NT2/D1 (cell line): Measurements from ENCODE around the gene TNFAIP8.

ENCODE experiments used
- DNase-seq: peaks from one replicate; pipeline ENCODE4 v3.0.0-alpha.2; 2011; ENCODE audit warnings: low read depth, low spot score
- H3K27me3 ChIP-seq: 2 replicates; pipeline ENCODE4 v1.6.0; 2011; ENCODE audit warnings: mild to moderate bottlenecking; ENCODE audit not compliant: insufficient read length, insufficient read depth
- H3K36me3 ChIP-seq: 2 replicates; pipeline ENCODE4 v1.6.1; 2011; ENCODE audit warnings: mild to moderate bottlenecking, low read length, mixed read lengths; ENCODE audit not compliant: insufficient read depth, insufficient read length
- H3K4me1 ChIP-seq: 2 replicates; pipeline ENCODE4 v1.5.1; 2011; ENCODE audit not compliant: insufficient read depth, insufficient read length
- H3K4me3 ChIP-seq: 2 replicates; pipeline ENCODE4 v1.5.1; 2011; ENCODE audit warnings: low read depth; ENCODE audit not compliant: insufficient read length
- H3K9ac ChIP-seq: 2 replicates; pipeline ENCODE4 v1.6.0; 2011; ENCODE audit warnings: low read depth; ENCODE audit not compliant: insufficient read length
- H3K9me3 ChIP-seq: 2 replicates; pipeline ENCODE4 v1.5.1; 2011; ENCODE audit warnings: mild to moderate bottlenecking, low read length; ENCODE audit not compliant: insufficient read depth
- SUZ12 ChIP-seq: IDR thresholded peaks from 2 replicates; pipeline ENCODE4 v1.6.1; 2011; ENCODE audit not compliant: insufficient read length, insufficient read depth; ENCODE audit errors: extremely low read depth
- YY1 ChIP-seq: IDR thresholded peaks from 2 replicates; pipeline ENCODE4 v1.6.1; 2011; ENCODE audit not compliant: insufficient read length, insufficient read depth
- ZNF274 ChIP-seq: IDR thresholded peaks from 2 replicates; pipeline ENCODE4 v1.6.1; 2011; ENCODE audit warnings: mild to moderate bottlenecking, low read depth, low read length

The TNFAIP8 gene

DNA sequence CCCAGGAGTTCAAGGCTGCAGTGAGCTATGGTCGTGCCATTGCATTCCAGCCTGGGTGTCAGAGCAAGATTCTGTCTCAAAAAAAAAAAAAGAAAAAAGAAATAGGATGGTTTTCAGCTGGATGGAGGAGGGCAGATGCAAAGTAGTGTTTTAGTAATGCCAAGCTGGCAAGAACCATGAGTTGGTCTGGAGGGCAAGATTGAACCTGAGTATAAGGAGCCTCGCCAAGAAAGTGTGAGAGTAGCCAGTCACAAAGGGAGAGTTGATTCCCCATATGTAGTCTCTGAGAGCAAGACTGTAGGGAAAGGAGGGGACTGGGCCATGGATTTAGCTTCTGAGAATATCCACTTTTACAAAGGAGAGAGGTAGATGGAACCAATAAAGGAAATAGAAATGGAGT lies 6.9 kb downstream of the TNFAIP8 start:
- no peak overlapping the region for H3K9ac ChIP-seq
- no peaks in the 10 kb centered on the region for H3K27me3 ChIP-seq
- DNase-seq, result no peak
- no peak overlapping the region for H3K4me3 ChIP-seq
- peaks cover 11% of the 10 kb centered on the region for H3K36me3 ChIP-seq
- H3K9me3 ChIP-seq, result 0 out of 2 replicates have a peak, but pooled peaks cover 5% of the 10 kb centered on the region
- peaks cover 2% of the 10 kb centered on the region for H3K4me1 ChIP-seq
- TF ChIP-seq ZNF274 (no peak), SUZ12 (no peak), YY1 (no peak)

- H3K4me3 ChIP-seq, result no peak overlapping the region
- 0 out of 2 replicates have a peak, but pooled peaks cover 5% of the 10 kb centered on the region for H3K9me3 ChIP-seq
- peaks cover 2% of the 10 kb centered on the region for H3K4me1 ChIP-seq
- peaks cover 11% of the 10 kb centered on the region for H3K36me3 ChIP-seq
- TF ChIP-seq YY1 (no peak), ZNF274 (no peak), SUZ12 (no peak)
- no peaks in the 10 kb centered on the region for H3K27me3 ChIP-seq
- DNase-seq, result no peak
- H3K9ac ChIP-seq, result no peak overlapping the region
These were observed 7.5 kb downstream of the TNFAIP8 start for GRCh38 chr5:119363271-119363670.

DNA sequence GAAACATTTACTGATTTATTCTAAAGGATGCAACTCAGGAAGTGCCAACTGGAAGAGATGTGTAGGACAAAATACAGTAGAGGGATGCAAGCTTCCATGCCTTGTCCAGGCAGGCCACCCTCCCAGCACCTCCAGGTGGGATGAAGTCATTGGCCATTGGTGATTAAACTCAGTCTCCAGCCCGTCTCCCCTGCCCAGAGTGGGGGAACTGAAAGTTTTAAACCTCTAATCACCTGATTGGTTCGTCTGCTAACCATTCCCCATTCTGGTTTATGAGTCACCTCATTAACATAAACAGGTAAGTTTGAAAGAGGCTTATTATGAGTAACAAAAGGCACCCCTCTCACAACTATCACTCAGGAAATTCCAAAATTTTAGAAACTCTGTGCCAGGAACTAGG lies 8.1 kb downstream of the TNFAIP8 start:
- H3K4me3 ChIP-seq, result no peak overlapping the region
- H3K36me3 ChIP-seq, result peaks cover 11% of the 10 kb centered on the region
- no peaks in the 10 kb centered on the region for H3K27me3 ChIP-seq
- DNase-seq, result no peak
- no peak for TF ChIP-seq YY1
- TF ChIP-seq ZNF274, result no peak
- no peak for TF ChIP-seq SUZ12
- 0 out of 2 replicates have a peak, but pooled peaks cover 5% of the 10 kb centered on the region for H3K9me3 ChIP-seq
- no peak overlapping the region for H3K9ac ChIP-seq
- peaks cover 2% of the 10 kb centered on the region for H3K4me1 ChIP-seq

DNA sequence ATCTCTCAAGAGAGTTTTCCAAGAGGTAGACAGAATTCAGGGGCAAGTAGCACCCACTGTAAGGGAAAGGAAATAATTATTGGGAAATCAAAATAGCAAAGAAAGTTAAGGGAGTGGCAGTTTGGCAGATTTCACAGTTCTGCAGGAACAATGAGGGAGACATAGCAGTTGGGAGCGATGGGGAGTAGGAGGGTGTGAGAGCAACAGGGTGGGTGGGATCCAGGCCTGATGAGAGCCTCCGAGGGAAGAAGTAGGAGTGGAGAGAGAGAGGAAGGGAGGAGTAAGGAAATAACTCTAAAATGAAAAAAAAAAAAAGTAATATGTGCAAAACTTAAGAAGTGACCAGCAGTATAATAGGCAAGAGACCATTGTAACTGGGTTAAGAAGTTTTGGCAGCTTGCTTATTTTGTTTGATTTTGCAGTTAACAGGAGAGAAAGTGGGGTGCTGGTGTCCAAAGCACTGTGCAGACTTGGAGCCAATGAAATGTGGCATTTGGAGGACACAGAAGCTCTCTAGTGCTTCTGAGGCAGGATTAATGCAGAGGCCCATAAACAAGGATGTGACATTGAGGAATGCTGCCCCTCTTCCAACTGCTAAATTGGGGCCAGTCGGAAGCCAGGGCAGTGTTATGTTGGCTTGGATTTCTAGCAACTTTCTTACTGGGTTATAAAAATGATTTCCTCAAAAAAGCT lies 10.2 kb downstream of the TNFAIP8 start:
- DNase-seq, result no peak
- H3K9me3 ChIP-seq, result 0 out of 2 replicates have a peak, but pooled peaks cover 5% of the 10 kb centered on the region
- H3K9ac ChIP-seq, result no peak overlapping the region
- TF ChIP-seq ZNF274, result no peak
- no peak for TF ChIP-seq SUZ12
- no peak for TF ChIP-seq YY1
- no peaks in the 10 kb centered on the region for H3K4me1 ChIP-seq
- no peak overlapping the region for H3K4me3 ChIP-seq
- no peaks in the 10 kb centered on the region for H3K27me3 ChIP-seq
- peaks cover 9% of the 10 kb centered on the region for H3K36me3 ChIP-seq

- Histone ChIP-seq H3K9me3 (0 out of 2 replicates have a peak, but pooled peaks cover 5% of the 10 kb centered on the region), H3K36me3 (peaks cover 9% of the 10 kb centered on the region), H3K4me3 (no peak overlapping the region), H3K4me1 (no peaks in the 10 kb centered on the region), H3K27me3 (no peaks in the 10 kb centered on the region), H3K9ac (no peak overlapping the region)
- DNase-seq, result no peak
- TF ChIP-seq ZNF274, result no peak
- TF ChIP-seq YY1, result no peak
- no peak for TF ChIP-seq SUZ12
These were observed 10.7 kb downstream of the TNFAIP8 start for GRCh38 chr5:119366540-119366881.

- no peak overlapping the region for H3K4me3 ChIP-seq
- DNase-seq, result no peak
- TF ChIP-seq ZNF274 (no peak), SUZ12 (no peak), YY1 (no peak)
- H3K9me3 ChIP-seq, result 0 out of 2 replicates have a peak, but pooled peaks cover 5% of the 10 kb centered on the region
- peaks cover 9% of the 10 kb centered on the region for H3K36me3 ChIP-seq
- no peaks in the 10 kb centered on the region for H3K4me1 ChIP-seq
- no peak overlapping the region for H3K9ac ChIP-seq
- no peaks in the 10 kb centered on the region for H3K27me3 ChIP-seq
These were observed 11.9 kb downstream of the TNFAIP8 start for GRCh38 chr5:119367502-119368237.

DNA sequence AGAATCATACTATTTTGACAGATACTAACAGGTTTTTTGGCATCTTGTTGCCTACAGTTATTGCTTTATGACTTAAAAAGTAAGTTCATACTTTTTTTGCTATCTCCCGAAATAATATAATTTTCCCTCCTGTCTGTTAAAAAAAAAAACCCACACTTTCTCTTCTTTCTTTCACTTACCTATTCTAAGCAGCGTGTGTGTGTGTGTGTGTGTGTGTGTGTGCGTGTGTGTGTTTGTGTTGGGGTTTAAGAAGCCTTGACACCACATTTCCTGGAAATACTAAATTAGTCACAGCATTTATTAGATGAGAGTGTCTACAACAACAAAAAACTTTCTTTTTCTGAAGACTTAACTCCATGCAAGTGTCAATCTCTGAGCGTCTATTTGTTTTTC lies 12.4 kb downstream of the TNFAIP8 start:
- Histone ChIP-seq H3K9me3 (0 out of 2 replicates have a peak, but pooled peaks cover 5% of the 10 kb centered on the region), H3K4me1 (no peaks in the 10 kb centered on the region), H3K9ac (no peak overlapping the region), H3K4me3 (no peak overlapping the region), H3K36me3 (peaks cover 9% of the 10 kb centered on the region), H3K27me3 (no peaks in the 10 kb centered on the region)
- DNase-seq, result no peak
- TF ChIP-seq ZNF274 (no peak), YY1 (no peak), SUZ12 (no peak)
